Activated CD4-positive, alpha-beta T cell treated with anti-CD3 and anti-CD28 coated beads for 48 hours (primary cell): Measurements from ENCODE around the gene NAT8.
"Not testable (repeated sequence)": the region's sequence is repeated elsewhere in the genome, so short reads cannot be mapped to it uniquely, and the experiment has no call there.

Experiments used
- DNase-seq: peaks from one replicate; pipeline ENCODE4 v3.0.0-alpha.2; 2020

NAT8 gene

GRCh38 chr2:73642338-73643018, at the start of gene NAT8:
Gene NAT8 (minus strand): TSS chr2:73642422. CDS start chr2:73641628, 794 bp downstream.
- DNase-seq: no peak

DNA sequence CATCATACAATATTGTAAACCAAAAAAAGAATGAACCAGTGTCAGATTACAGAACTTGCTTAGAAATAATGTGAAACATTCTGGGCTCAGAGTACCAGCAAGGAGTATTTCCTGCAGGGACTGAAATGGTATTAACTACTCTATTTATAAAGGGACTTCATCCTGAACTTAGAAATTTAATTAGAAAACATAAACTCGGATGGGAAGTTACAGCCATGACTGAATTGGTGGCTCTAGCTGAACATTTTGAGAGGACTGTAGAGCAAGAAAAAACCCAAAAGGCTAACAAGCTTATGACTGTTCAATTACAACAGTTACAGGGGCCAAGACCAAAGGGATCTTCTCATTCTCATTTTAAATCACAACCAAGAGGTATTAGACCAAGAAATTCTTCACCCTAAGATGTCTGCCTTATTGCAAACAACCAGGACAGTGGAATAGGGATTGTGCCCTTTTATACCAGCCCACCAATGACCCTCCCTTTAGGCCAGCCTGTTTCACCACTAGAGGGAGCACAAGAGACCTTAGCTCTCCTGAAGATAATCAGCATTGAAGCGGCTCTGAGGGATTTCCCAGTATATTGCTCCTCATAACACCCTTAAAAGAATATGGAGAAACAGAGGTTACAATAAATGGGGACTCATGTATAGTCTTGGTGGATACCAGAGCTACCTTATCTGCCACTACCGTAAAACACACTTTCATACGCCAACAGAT, 48.3 kb upstream of the NAT8 start:
- peak; percentile 39 for DNase-seq

DNA sequence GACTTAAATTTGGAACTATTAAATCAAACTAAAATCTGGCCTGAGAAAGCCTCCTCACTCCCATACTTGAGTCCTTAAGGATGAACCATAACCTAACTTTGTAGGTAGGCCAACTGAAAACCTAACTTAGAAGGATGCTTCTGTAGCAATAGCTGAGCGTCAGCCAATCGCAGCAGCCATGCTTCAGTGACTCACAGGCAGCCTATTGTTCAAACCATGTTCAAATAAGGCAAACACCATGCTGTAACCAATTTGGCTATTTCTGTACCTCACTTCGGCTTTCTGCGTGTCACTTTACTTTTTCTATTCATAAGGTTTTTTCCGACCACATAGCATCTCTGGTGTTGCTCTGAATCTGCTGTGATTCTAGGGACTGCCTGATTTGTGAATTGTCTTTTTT, 46.3 kb upstream of the NAT8 start:
- not testable (repeated sequence) for DNase-seq

GRCh38 chr2:73685764-73686438, 43.7 kb upstream of the NAT8 start:
- no peak for DNase-seq

GRCh38 chr2:73684905-73685304, 42.7 kb upstream of the NAT8 start:
- DNase-seq: not testable (repeated sequence)

- DNase-seq: peak; percentile 34
These were observed 42.1 kb upstream of the NAT8 start for GRCh38 chr2:73684325-73684724.

GRCh38 chr2:73679951-73680571, 37.8 kb upstream of the NAT8 start:
- peak; percentile 51 for DNase-seq

DNA sequence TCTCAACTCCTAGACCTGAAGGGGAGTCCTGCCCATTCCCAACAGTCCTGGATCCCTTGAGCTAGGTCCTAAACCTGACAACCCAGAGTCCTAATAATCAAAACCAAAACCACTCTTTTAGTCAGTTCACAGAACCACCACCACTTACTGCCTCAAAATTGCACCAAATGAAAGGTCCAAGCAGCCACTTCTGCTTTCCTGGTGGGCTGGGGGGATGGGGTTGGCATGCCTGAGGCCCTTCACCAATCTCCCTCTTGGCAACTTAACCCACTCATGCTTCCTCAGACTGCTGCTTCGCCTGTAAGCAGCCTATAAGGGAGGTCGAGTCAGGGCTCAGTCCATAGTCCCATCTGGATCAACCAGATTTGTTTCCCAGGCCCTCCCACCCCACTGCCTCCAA, 37.0 kb upstream of the NAT8 start:
- not testable (repeated sequence) for DNase-seq

GRCh38 chr2:73678008-73678407, 35.8 kb upstream of the NAT8 start:
- not testable (repeated sequence) for DNase-seq

DNA sequence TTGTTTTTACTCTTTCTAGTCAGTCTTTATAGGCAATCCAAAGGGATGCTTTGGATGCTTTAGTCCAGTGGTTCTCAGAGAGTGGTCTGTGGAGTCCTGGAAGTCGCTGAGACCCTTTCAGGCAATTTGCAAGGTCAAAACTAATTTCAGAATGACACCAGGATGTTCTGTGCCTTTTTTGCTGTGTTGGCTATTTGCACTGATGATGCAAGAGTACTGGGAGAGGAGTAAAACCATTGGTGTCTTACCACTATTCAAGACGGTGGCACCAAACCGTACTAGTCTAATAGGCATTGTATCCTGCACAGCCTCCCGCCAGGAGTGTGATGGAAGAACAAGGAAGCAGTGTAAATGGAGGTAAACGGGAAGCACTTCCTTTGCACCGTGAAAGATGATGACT, 34.0 kb upstream of the NAT8 start:
- not testable (repeated sequence) for DNase-seq

DNA sequence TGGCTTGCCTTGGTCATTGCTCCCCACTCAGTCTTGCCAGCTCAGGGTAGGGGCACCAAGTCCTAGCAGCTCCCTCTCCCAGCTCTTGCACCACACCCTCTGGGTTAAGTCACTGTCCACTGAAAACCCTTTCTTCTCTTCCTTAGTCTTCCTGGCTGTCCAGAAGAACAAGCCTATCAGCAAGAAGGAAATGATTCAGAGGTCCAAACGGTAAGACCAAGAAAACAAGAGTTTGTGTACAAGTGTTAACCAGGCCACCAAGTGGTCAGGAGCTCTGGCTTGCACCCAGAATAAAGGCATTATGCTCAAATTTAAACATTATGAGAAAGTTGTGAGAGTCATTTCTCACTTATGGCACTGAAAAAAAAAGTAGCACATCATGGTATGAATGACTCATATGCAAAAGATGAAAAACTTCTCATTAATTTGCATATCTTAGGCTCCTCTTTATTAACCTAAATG, 32.5 kb upstream of the NAT8 start:
- not testable (repeated sequence) for DNase-seq

GRCh38 chr2:73669976-73670375, 27.8 kb upstream of the NAT8 start:
- DNase-seq: not testable (repeated sequence)

- DNase-seq: not testable (repeated sequence)
These were observed 25.0 kb upstream of the NAT8 start for GRCh38 chr2:73667239-73667638.

DNA sequence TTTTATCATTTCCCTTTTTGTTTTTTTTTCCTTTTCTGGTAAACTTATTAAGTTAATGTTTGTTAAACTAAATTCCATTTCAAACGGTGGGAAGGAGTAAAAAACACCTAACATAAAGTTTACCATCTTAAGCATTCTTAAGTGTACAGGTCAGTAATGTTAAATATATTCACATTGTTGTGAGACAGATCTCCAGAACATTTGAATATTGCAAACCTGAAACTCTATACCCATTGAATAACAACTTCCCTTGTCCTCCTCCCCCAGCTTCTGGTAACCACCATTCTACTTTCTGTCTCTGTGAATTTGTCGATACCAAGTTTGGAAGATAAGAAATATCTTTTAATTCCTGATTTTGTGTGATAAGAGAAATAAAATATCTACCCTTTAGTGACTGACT, 12.0 kb upstream of the NAT8 start:
- DNase-seq: no peak

GRCh38 chr2:73652348-73652747, 10.1 kb upstream of the NAT8 start:
- no peak for DNase-seq

DNA sequence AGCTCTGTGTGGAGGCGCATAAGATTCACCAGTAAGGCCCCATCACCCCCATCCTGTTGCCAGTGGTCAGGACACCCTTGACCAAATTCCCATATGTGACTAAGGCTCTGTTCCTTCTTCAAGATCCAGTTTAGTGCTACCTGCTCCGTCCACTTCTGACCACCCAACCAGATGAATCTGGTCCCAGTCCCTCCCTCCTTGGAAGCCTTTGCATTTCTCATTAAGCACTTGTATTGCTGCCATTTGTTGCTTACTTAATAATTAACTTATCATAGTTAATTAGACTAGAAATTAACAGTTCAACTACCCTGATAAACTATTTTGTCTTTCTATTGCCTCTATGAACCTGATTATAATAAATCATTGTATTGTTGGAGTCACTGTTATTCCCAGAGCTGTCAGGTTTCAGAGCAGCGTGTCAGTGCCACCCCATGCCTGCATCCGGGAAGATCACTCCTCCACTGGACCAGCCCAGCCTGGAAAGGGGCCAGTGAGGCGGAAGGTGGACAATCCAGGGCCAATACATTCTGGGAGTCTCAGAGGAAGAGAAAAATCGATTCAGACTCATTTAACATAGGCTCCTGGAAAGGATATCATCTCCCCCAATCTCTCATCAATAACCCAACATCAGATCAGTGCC, 9.5 kb upstream of the NAT8 start:
- DNase-seq: no peak

DNA sequence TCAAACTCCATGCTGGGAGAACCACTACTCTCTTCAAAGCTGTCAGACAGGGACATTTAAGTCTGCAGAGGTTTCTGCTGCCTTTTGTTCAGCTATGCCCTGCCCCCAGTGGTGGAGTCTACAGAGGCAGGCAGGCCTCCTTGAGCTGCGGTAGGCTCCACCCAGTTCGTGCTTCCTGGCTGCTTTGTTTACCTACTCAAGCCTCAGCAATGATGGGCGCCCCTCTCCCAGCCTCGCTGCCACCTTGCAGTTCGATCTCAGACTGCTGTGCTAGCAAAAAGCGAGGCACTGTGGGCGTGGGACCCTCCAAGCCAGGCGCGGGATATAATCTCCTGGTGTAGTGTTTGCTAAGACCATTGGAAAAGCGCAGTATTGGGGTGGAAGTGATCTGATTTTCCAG, 5.5 kb upstream of the NAT8 start:
- not testable (repeated sequence) for DNase-seq

DNA sequence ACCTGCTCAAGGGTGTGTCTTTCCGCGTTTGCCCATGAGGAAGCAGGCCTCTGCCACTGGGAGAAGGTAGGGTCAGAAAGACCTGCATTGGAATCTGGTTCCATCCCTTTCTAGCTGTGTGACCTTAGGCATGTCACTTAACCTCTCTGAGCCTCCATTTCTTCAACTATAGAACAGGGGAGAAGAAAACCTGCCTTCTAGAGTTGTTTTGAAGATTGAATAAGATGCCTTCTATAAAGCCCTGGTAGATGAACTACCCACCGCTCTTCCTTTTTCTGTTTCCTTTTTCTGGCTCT, 507 bp downstream of the NAT8 start:
- no peak for DNase-seq

GRCh38 chr2:73640946-73641766, 1.1 kb downstream of the NAT8 start:
- DNase-seq: no peak

- no peak for DNase-seq
These were observed 1.7 kb downstream of the NAT8 start for GRCh38 chr2:73640511-73640911.

GRCh38 chr2:73638429-73638828, 3.8 kb downstream of the NAT8 start:
- DNase-seq: no peak

GRCh38 chr2:73636977-73637376, 5.2 kb downstream of the NAT8 start:
- not testable (repeated sequence) for DNase-seq
